Activated CD4-positive, alpha-beta T cell treated with anti-CD3 and anti-CD28 coated beads, Interleukin-2, amount 50 U/mL, for 24 hours (primary cell): ENCODE data around the gene WDR31.
A peak's percentile ranks its signal among the peaks of the same experiment; 100 is the strongest.
"Not testable (repeated sequence)": the region's sequence is repeated elsewhere in the genome, so short reads cannot be mapped to it uniquely, and the experiment has no call there.

Experiments
- DNase-seq, 2 donors: peaks; one replicate each; pipeline ENCODE4 v3.0.0-alpha.2; 2020; ENCODE audit warnings: low read depth in 1 of 2, low spot score in 1 of 2

The WDR31 gene

DNA sequence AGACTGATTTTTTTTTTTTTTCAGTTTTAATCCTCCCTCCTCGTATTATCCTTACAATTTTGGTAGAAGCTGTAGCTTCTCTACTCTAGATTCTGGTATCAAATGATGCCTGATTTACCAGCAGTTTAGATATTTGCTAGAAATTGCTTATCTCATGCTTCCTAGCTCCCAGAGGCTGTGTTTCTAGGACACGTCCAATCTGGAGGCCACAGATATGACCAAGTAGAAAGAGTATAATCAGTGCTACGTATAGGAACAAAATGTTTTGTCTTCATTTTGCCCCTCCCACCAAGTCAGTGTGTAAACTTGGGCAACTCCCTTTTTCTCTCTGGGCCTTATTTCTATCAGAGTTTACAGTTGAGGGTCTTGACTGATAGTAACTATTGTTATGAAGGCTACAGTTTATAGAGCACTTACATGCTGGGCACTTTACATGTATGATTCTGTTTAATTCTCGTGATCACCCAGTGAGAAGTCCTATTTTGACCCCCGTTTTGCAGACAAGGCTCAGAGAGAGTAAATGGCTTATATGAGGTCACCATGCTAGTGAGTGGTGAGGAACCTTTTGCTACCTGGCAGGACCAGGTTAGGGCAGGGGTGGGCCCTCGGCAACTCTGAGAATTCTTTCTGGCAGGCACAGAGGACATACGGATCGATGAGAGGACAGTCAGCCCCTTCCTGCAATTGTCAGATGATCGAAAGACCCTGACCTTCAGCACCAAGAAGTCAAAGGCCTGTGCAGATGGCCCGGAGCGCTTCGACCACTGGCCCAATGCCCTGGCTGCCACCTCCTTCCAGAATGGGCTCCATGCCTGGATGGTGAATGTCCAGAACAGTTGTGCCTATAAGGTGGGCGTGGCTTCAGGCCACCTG is 29.1 kb upstream of the WDR31 start:
- DNase-seq, result no peak

GRCh38 chr9:113368348-113368981 is 28.4 kb upstream of the WDR31 start:
- no peak for DNase-seq

GRCh38 chr9:113365652-113366051 is 25.6 kb upstream of the WDR31 start:
- not testable (repeated sequence) for DNase-seq

DNA sequence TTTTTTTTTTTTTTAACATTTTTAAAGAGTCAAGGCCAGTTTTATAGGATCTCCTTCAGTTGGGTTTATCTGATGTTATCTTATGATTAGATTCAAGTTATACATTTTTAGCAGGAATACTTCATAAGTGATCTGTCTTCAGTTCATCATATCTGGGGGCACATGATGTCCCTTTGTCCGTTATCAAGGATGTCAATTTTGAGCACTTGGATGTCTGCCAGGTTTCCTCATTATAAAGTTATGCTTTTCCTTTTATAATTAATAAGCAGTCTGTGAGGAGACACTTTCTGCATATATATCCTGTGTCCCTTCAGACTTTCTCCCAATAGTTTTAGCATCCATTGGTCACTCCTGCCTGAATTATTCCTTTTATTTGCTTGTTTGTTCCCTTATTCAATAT is 24.9 kb upstream of the WDR31 start:
- DNase-seq, result no peak

- no peak for DNase-seq
These were observed 23.3 kb upstream of the WDR31 start for GRCh38 chr9:113363336-113363735.

GRCh38 chr9:113361304-113362018 is 21.4 kb upstream of the WDR31 start:
- no peak for DNase-seq

- no peak for DNase-seq
These were observed 20.3 kb upstream of the WDR31 start for GRCh38 chr9:113360242-113360842.

DNA sequence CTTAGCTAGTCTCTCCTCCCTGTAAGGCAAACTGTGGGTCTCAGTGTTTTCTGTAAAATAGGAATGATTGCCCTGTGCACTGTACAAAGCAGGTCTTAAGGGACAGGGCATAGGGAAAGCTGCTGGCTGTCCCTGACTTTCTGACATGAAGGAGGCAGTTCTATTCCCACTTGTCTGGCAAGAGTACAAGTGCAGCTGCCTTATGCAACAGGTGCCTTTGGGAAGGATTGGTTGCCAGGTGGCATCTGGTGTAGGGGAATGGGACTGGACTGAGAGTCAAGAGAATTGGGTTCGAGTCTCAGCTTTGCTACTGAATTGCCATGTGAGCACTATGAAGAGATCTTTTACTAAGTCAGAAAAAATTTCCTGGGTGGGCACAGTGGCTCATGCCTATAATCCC is 19.3 kb upstream of the WDR31 start:
- no peak for DNase-seq

DNA sequence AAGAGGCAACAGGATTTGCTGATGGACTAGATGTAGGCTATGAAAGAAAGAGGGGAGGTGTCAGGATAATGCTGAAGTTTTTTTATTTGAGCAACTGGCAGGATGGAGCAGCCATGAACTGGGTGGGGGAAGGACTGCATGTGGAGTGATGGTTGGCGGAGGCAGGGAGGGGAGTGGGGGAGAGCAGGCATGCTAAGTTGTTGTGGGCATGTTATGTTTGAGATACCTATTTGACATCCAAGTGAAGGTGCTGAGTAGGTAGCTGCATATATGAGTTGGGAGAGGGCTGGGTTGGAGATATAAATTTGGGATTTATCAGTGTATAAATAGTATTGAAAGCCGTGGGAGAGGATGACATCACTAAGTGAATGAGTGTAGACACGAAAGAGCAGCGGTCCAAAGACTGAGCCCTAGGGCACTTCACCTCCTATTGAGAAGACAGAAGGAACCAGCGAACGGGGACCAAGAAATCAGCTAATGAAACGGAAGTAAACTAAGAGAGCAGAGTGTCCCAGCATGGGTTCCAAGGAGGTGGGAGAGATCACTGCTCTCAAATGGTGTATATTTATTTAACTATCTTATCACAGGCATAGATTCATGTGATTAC is 16.7 kb upstream of the WDR31 start:
- DNase-seq, result no peak

- DNase-seq, result no peak
These were observed 15.0 kb upstream of the WDR31 start for GRCh38 chr9:113355040-113355596.

GRCh38 chr9:113352411-113352810 is 12.3 kb upstream of the WDR31 start:
- no peak for DNase-seq

DNA sequence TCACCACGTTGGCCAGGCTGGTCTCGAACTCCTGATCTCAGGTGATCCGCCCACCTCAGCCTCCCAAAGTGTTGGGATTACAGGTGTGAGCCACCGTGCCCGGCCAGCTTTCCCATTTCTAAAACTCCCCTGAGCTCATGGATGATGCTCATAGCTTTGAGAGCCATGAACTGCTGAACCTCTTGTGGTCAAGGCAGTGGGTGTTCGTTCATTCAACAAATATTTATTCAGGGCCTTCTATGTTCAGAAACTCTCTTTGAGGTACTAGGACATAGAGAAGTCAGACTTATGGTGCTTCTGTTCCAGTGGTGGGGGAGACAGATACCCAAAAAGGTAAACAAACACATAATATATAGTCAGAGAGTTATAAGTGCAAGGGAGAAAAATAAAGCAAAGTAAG is 11.9 kb upstream of the WDR31 start:
- no peak for DNase-seq

DNA sequence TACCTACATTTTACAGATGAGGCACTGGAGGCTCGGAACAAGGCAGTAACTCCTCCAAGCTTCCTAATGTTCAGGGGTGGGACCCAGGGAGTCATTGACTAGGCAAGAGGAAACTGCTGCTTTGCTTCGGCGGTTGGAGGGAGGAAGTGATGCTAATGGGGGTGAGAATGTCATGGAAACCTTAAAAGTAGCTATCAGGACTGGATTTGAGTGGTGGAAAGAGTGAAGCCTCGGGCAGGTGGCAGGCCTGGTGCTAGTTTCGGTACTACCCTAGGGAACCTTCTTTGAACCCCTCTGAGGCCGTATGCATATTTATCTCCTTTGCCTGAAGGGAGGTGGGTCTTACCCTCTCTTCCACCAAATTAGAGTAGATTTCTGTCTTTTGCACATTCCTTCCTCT is 10.9 kb upstream of the WDR31 start:
- peak in 1 of 2 donors; percentile 22 for DNase-seq

DNA sequence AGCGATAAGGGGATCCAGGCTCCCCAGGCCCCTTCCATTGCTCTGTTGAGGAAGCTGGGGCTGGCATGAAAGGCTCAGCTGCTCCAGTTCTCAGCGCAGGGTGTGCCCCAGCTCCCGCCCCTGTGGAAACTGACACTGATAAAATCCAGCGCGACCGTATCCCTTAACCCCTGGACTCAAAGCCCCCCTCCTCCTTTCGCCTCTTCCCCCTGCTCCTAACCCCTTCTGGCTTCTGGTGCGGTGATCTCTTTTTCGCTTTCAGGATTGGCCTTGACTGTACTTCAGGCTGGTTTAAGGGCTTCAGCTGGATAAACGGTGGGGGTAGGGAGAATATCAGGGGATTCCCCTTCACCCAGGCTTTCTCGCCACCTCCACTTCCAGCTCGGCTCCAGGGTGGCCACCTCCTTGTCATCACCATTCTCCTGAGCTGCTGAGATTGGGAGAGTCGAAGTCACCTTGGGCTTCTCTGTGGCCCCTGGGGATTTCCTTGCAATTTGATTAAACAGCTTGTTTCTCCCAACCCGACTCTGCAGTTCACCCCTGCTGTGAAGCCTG is 10.1 kb upstream of the WDR31 start:
- no peak for DNase-seq

DNA sequence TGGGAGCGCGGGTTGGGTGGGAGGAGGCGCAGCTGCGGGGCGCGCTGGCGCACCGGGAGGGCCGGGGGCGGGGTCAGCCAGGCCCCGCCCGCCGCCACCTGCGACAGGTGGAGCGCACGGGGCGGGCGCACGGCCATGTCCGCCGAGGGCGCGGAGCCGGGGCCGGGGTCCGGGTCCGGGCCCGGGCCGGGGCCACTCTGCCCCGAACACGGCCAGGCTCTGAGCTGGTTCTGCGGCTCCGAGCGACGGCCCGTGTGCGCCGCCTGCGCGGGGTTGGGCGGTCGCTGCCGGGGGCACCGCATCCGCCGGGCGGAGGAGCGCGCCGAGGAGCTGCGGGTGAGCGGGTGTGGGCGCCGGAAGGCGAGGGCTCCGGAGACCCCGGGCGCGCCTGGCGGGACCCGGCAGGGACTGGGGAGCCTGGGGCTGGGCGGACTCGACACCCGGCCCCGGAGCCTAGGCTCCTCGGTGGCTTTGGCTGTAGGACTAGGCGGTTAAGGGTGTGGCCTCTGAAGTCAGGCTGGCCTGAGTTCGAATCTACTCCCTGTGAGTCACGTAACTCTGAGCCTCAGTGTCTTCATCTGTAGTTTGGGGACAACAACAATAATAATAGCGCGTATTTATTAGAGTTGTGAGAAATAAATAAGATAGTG is 9.5 kb upstream of the WDR31 start, which contains the start of gene BSPRY:
BSPRY (plus strand) TSS at position 97 of the 650 bp plus-strand sequence; CDS start at position 136, 39 bp downstream.
- no peak for DNase-seq

GRCh38 chr9:113349066-113349444 is 9.0 kb upstream of the WDR31 start:
- DNase-seq, result no peak

DNA sequence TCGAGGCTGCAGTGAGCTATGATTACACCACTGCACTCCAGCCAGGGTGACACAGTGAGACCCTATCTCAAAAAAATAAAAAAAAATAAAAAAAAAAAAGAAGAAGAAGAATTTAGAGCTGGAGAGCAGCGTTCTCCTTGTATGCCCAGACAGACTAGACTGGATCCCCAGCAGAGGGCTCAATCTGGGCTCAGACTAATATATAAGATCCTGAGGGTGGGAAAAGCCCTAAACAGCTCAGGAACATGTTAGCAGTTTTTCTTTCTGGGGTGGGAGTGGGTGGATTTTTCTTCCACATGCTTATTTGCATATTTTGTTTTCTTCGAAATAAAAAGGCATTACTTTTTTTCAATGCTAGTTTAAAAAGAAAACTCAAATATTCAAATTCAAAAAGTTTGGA is 8.4 kb upstream of the WDR31 start:
- no peak for DNase-seq

DNA sequence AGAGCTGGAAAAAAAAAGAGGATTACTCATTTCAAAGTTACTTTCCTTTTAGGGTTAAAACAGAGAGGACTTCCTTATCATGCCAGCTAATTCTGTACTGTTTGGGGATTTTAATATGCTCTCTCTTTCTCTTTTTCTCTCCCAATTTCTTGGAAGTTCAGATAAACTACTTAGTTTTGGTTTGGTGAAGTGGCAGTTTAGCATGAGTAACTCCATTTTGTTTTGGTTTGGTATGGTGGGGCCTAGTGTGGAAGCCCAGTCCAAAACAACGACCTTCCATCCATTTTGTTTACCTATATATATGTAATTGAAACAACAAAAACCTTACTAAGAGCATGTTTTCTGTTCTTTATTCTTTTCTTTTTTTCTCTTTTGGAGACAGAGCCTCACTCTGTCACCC is 5.6 kb upstream of the WDR31 start:
- DNase-seq, result no peak

DNA sequence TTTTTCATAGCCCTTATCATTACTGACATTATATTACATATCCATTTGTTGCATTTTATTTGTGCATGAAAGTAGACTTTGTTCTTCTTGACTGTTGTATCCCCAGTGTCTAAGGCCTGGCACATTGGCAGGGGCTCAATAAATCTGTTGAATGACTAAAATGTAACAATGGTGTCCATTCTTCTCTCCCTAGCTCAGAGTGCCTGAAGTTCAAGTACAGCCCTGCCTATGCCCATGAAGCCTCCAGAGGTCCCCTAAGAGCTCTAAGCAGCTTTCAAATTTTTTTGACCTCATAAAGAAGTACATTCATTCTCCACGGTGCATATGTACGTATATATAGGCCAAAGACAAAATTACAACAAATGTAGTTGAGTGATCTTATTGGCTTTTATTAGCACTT is 5.1 kb upstream of the WDR31 start:
- DNase-seq, result no peak

DNA sequence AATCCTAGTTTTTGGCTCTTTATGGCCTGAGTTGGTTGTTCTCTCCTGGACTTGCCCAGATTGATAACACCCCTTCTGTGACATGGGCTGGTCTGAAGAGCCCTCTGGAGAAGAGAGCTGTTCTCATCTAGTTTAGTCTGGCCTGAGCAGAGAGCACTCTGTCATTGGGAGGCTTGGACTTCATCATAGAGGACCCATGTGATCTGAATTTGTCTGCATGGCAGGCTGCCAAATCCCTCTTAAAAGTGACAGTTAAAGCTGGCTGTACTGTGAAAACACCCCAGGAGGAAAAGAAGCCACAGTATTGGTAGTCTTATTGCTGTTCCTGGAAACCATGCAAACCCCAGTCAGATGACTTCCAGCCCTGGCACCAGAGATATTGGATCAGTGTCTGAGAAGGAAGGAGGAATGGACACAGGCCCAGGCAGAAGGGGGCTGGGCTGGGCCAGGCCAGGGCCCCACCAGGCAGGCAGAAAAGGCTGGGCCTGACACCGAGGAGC is 3.7 kb upstream of the WDR31 start:
- DNase-seq, result no peak
